Measurements from ENCODE around the gene CD164L2.
A peak's percentile ranks its signal among the peaks of the same experiment; 100 is the strongest.

CD164L2 gene

GRCh38 chr1:27381969-27382762, 967 bp downstream of the CD164L2 start:
- DNase-seq, result no peak

DNA sequence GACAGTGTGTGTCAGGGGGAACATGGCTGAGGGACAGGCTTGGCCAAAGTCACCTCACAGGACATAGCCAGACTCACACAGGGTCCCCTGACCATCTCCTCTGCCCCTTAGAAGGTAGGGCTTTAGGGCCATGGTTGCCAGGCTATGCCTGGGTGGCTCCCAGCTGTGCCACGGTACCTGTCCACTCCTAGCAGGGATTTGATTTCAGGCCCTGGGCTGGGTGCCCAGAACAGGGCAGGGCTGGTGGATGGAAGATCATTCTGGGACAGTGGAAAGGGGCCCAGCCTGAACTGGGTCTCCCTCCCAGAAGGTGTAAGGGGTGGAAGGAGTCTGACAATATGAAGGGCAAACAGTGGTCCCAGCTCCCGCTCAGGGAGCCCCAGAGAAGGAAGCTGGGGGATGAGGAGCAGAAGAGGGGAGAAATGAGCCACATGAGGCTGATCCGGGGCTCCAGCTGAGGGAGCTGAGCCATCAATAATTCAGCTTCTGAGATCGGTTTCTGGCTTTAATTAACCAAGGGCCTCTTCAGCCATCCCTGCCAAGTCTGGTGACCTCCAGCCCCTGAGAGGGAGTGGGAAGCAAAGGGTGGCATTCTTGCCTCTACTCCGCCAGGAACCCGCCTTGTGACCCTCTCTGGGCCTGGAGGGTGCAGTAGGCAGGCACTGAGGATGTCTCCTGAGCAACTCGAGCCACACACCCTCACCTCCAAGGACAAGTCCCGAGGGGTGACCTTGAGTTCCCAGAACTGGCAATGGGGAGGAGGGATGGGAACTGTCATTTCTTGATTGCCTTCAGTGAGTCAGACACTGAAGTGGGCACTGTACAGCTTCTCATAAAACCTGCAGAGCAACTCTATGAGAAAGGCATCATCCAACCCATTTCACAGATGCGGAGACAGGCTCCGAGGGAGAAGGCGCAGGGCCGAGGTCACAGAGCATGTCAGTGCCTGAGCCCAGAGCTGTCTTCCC, 2.1 kb downstream of the CD164L2 start:
- DNase-seq, result no peak

- DNase-seq, result no peak
Measured at GRCh38 chr1:27380224-27380623, 2.9 kb downstream of the CD164L2 start.

- DNase-seq, result no peak
Measured at GRCh38 chr1:27379564-27380122, 3.5 kb downstream of the CD164L2 start.

DNA sequence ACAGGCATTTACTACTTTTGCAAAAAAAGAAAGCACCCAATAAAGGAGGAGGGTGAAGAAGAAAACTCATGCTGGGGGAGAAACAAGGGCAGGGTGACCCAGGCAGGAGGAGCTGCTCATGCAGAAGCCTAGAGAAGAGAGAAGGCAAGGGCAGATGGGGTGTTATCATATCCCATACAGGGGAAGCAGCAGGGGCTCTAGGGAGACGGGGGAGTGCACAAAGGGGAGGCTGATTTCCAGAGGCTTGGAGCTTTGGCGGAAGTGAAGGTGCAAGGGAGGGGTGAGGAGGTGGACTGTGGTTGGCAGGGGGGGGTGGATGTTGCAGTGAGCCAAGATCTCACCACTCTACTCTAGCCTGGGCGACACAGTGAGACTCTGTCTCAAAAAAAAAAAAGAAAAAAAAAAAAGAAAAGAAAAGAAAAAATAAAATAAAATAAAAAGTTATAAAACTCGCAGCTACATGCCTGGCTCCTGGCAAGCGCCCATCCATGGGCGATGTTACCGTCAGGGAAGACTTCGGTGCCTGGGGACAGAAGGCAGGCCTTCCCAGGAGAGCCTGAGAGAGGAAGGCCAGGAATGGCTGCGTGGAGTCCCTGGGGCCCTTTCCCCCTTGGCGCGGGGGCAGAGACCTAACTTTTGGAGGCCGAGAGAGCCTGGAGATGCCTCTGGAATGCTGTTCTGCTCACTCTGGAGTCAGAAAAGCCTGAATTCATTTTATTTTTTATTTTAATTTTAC, 5.2 kb downstream of the CD164L2 start:
- DNase-seq, result no peak

- no peak for DNase-seq
Measured at GRCh38 chr1:27374362-27375086, 8.6 kb downstream of the CD164L2 start, which contains the start of gene FCN3. Gene FCN3 (minus strand): TSS chr1:27374824. CDS start chr1:27374818, 6 bp downstream.

- DNase-seq, result no peak
Measured at GRCh38 chr1:27372808-27373690, 10.1 kb downstream of the CD164L2 start.

DNA sequence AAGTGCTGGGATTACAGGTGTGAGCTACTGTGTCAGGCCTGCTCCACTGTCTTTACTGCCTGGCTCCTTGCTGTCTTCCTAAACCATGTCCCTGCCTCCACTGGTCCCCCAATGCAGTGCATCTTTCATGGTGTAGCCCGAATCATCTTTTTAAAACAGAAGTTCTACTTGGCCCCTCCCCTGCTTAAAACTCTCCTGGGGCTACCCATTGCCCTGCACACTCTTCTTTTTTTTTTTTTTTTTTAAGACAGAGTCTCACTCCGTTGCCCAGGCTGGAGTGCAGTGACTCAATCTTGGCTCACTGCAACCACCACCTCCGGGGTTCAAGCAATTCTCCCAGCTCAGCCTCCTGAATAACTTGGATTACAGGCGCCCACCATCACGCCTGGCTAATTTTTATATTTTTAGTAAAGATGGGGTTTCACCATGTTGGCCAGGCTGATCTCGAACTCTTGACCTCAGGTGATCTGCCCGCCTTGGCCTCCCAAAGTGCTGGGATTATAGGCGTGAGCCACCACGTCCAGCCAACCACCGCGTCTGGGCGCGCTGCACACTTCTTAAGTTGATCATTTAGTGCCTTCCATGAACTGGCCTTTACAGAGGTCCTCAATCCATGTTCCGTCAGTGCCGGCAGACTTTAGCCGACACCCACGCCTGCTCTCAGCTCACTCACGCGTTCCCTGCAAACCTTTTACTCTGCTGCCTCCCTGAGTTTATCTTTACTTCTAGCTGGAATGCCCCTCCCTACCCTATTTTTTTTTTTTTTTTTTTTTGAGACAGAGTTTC, 10.9 kb downstream of the CD164L2 start:
- no peak for DNase-seq

DNA sequence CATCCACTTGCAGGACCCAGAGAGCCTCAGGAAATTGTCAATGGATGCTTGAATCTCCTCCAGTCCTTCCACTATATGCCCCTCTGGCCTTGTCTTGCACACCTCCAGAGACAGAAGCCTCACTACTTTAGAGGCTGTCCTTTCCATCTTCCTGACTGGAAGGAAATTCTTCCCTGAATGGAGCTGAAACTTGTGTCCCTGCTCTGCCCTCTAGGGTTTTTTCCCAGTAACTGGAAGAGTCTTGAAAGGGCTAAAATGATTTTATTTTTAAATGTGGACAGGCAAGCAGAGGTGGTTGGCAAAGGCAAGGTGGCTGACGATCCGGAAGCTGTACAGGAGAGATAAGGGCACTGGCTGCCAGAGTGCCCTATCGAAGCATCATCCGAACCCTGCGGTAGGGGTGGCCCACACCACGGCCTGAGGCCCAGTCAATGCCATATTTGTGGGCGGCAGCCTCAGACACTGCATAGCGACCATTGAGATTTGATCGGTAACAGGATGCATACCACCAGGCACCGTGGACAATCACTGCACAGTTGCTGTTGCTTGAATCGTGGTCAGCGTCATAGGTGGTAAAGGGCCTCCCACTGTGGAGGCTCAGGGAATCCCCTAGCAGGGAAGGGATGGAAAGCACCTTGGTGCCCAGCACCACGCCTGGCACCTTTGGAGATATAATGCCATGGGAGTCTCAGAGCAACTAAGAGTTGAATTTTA, 14.1 kb downstream of the CD164L2 start:
- no peak for DNase-seq

DNA sequence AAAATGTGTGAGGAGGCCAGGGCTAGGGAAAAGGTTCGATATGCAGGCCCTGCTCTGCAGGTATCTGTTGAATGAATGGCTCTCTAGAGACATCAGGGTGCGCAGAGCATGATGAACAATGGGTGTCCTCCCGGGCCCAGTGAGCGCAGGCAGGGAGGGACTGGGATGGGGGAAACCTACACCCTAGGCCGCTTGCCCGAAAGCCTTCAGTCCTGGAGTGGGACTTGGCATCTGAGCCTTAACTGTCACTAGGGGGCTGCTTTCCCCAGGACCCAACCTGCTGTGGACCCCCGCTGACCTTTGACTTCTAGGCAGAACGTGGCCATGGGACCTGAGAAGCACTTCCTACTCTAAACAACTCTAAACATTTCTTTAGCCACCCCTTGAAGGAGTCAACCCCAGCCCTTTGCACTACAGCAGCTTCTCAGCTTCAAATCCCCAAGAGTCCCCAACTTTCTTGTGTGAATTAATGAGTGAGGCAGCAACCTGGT, 15.9 kb downstream of the CD164L2 start:
- no peak for DNase-seq

DNA sequence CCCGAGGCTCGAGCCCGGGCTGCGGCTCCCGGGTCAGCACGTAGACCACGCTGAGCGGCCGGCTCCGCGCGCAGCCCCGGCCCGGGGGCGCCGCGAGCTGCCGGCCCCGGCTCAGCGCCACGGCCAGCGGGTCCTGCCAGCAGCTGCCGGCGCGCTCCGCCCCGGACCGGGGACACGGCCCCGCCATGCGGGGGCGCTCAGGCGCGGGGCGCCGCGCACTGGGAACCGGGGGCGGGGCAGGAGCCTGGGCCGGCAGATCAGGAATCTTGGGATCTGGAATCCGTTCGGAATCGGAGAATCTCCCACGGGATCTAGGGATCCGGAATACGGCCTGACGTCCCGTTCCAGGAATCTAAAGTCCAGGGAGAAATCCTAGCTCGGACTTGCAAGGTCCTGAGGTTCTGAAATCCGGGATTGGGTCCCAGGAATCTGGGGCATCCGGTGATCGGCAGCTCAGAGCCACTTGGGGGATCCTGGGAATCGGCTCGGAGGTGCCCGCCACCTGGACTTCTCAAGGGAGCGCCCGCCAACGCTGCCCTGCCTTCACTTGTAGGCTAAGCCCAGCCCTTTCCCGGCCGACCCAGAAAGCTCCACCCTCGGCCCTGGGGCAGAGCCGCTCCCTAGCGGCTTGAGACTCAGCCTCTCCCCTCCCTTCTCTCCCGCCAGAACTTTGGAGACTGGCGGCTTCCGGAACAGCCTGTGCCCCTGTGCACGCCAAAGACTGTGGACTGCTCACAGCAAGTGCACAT, 16.5 kb downstream of the CD164L2 start, which contains the start of gene MAP3K6:
Gene MAP3K6 (minus strand): TSS at position 551 of the 749 bp plus-strand sequence. CDS start 364 bp downstream, at position 187.
- peak; percentile 81 for DNase-seq

GRCh38 chr1:27366113-27366410, 17.1 kb downstream of the CD164L2 start:
- peak; percentile 66 for DNase-seq

- DNase-seq, result peak; percentile 85
Measured at GRCh38 chr1:27365372-27366112, 17.6 kb downstream of the CD164L2 start.

DNA sequence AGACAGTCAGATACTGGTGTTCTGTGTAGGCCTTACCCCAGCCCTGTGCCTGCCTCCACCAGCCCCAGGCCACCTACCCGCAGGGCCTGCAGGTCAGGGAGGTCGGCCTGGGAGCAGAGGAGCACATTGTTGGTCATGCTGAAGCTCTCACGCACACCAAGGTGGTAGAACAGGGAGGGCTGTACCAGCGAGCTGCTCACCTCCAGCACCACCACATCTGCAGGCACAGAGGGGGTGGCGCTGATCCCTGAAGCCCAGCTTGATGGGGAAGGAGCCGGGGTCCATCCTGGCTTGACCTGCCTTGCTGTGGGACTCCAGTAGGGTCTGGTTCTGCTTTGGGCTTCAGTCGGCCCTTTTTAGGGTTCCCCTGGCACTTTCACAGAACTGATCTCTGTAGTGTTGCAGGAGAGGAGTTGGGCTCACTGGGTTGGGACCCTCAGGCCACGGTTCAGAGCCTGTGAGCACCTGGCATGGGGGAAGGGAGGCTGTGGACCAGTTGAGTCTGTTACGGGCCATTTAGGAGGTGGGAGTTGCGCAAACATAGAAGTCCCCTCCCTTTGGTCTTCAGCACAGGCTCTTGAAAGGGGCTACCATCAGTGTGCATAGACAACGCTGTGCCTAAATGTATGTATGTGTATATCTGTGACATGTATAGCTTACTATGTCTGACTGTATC, 18.3 kb downstream of the CD164L2 start:
- DNase-seq, result no peak

DNA sequence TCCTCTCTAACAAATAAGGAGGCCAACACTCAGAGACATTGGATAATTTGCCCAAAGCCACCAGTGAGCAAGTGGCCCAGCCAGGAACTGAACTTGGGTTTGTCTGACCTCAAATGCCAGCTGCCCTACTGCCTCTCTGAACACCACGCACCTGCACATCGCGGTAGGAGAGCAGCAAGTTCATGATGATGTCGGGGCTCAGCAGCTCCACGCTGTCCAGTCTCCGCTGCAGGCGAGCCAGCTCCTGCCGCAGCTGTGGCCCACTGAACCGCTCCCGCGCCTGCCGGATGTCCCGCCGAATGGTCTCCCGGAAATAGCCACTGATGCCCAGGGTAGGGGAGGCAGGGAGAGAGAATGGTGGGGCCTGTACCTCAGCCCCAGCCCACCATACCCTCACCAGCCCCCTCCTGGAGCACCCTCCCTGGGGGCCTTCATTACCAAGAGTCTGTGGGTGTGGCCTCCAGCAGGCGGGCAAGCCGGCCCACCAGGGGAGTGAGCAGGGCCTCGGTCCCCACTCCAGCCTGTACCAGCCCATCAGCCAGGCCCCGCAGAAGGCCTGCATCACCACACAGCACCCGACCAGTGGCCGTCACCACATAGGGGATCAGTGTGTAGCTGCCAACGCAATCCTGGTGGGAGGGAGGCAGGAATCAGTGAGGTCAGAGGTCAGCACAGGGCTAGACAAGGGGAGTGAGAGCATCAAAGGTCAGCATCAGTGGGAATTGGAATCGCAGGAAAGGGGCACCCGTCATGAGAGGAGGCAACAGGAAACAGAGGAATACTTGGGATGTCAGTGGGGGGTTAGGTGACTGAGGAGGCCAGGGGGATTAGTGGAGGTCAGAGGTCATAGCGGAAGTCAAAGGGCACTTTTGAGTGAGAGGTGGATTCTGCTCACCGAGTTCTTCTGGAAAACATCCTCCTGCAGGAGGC, 19.1 kb downstream of the CD164L2 start:
- no peak for DNase-seq

GRCh38 chr1:27361553-27361952, 21.6 kb downstream of the CD164L2 start:
- no peak for DNase-seq
